ACC112 (cell line): ENCODE data around the gene CIAO2B.

Experiments used
- H2AFZ ChIP-seq: fragments of 200-600 bp; sonication (generic); one replicate; pipeline ENCODE4 v1.6.0; 2017; ENCODE audit warnings: antibody characterized with exemption, low read length; ENCODE audit not compliant: unreplicated experiment
- H3K27ac ChIP-seq: fragments of 200-600 bp; sonication (generic); 2 replicates; pipeline ENCODE4 v1.5.1; 2014; ENCODE audit warnings: low read depth, mild to moderate bottlenecking, antibody characterized with exemption, low read length, moderate library complexity
- H3K27me3 ChIP-seq: fragments of 200-600 bp; sonication (generic); 2 replicates; pipeline ENCODE4 v1.6.1; 2014; ENCODE audit warnings: mild to moderate bottlenecking, antibody characterized with exemption, low read length, moderate library complexity, mixed read lengths; ENCODE audit not compliant: insufficient read depth
- H3K36me3 ChIP-seq: fragments of 200-600 bp; sonication (generic); 2 replicates; pipeline ENCODE4 v1.6.1; 2016; ENCODE audit warnings: mild to moderate bottlenecking, antibody characterized with exemption, low read length, moderate library complexity, mixed read lengths; ENCODE audit not compliant: insufficient read depth
- H3K4me1 ChIP-seq: fragments of 200-600 bp; sonication (generic); one replicate; pipeline ENCODE4 v1.6.1; 2016; ENCODE audit warnings: low read length, mixed read lengths; ENCODE audit not compliant: insufficient read depth, unreplicated experiment, control insufficient read depth
- H3K4me3 ChIP-seq: fragments of 200-600 bp; sonication (generic); 2 replicates; pipeline ENCODE4 v1.5.1; 2014; ENCODE audit warnings: mild to moderate bottlenecking, low read depth, low read length
- H3K79me2 ChIP-seq: fragments of 200-600 bp; sonication (generic); one replicate; pipeline ENCODE4 v1.6.0; 2016; ENCODE audit warnings: low read length; ENCODE audit not compliant: control insufficient read depth, unreplicated experiment, insufficient read depth

The CIAO2B gene

GRCh38 chr16:66882702-66883101 lies 51.5 kb downstream of the CIAO2B start:
- no peak overlapping the region for H3K4me3 ChIP-seq
- no peak overlapping the region for H3K27ac ChIP-seq
- H2AFZ ChIP-seq: no peak overlapping the region
- H3K36me3 ChIP-seq: no peaks in the 10 kb centered on the region
- peaks cover 12% of the 10 kb centered on the region for H3K79me2 ChIP-seq
- H3K27me3 ChIP-seq: no peaks in the 10 kb centered on the region
- H3K4me1 ChIP-seq: peaks cover 4% of the 10 kb centered on the region
